Colonic mucosa (tissue), 4 donors: ENCODE data around the gene MEGF6. TPM values are rescaled to one million over a fixed set of nuclear protein-coding genes. Genes with fewer than 3 reads are reported as not detected.

ENCODE experiments used
- DNase-seq: peaks from one replicate; pipeline ENCODE4 v3.0.0-alpha.2; 2020
- H3K27ac ChIP-seq: fragments of 200-600 bp; one replicate; pipeline ENCODE4 v1.8.0; 2021
- H3K27me3 ChIP-seq: fragments of 200-600 bp; one replicate; pipeline ENCODE4 v1.8.0; 2021
- H3K36me3 ChIP-seq: fragments of 200-600 bp; one replicate; pipeline ENCODE4 v1.8.0; 2021
- H3K4me1 ChIP-seq: fragments of 200-600 bp; one replicate; pipeline ENCODE4 v1.8.0; 2021; ENCODE audit warnings: mild to moderate bottlenecking
- H3K4me3 ChIP-seq: fragments of 200-600 bp; one replicate; pipeline ENCODE4 v1.8.0; 2021
- H3K9ac ChIP-seq, 2 donors: one replicate each; pipeline ENCODE4 v1.7.0; 2013; ENCODE audit warnings: control low read depth in 2 of 2, low read depth in 2 of 2, low read length in 2 of 2
- H3K9me3 ChIP-seq: fragments of 200-600 bp; one replicate; pipeline ENCODE4 v1.8.0; 2021
- intact Hi-C: fragments of 100-400 bp; cut with DNase I; formaldehyde crosslinking; loops from one replicate; pipeline ENCODE4 v1.14.1; 2022
- total RNA-seq, 2 donors: library from RNA; stranded (reverse); fragmentation: NEBNext Ultra II Directional in 1 of 2; extraction: Animal tissue kit (Norgen Biotek cat#: 25700) in 1 of 2; gene quantifications; one replicate each; pipeline ENCODE4 v1.2.1, GENCODE V29; 2021
- TF ChIP-seq, protein P1 (sequence below): fragments of 200-600 bp; IDR thresholded peaks from one replicate; pipeline ENCODE4 v1.8.0; 2022; ENCODE audit warnings: antibody characterized with exemption, mild to moderate bottlenecking
- donor health status: healthy.
- donor health status: DM: no; HTN: no; CAD: no.
- donor health status: DM: no; HTN: no; CAD: no.

The MEGF6 gene
- total RNA-seq, 2 donors from 2014 or later: 5.2 to 6.4 TPM

DNA sequence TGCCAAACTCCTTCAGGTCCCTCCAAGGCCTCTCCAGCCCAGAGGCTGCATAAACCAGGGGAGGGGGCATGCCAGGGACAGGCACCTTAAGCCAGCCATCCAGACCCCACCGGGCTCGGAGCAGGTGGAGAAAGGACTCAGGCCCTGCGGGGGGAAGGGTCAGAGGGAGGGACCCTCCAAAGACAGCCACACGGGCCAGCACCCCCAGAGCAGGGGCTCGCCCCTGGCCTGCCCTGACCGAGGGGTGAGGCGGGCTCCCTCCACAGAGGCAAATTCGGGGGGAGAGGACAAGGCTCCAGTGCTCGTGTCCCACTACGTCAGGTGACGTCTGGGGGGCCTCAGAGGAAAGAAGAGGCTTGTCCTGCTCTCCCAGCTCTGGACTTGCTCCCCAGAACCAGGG, 8.2 kb downstream of the MEGF6 start:
- no peak for DNase-seq
- no peaks in the 10 kb centered on the region for H3K27me3 ChIP-seq
- no peaks in the 10 kb centered on the region for H3K9me3 ChIP-seq
- no peak overlapping the region for H3K27ac ChIP-seq
- intact Hi-C loops: no loop called here
- H3K4me1 ChIP-seq: no peaks in the 10 kb centered on the region
- no peak overlapping the region for H3K4me3 ChIP-seq
- H3K9ac ChIP-seq: no peak overlapping the region
- TF ChIP-seq, protein P1, sequence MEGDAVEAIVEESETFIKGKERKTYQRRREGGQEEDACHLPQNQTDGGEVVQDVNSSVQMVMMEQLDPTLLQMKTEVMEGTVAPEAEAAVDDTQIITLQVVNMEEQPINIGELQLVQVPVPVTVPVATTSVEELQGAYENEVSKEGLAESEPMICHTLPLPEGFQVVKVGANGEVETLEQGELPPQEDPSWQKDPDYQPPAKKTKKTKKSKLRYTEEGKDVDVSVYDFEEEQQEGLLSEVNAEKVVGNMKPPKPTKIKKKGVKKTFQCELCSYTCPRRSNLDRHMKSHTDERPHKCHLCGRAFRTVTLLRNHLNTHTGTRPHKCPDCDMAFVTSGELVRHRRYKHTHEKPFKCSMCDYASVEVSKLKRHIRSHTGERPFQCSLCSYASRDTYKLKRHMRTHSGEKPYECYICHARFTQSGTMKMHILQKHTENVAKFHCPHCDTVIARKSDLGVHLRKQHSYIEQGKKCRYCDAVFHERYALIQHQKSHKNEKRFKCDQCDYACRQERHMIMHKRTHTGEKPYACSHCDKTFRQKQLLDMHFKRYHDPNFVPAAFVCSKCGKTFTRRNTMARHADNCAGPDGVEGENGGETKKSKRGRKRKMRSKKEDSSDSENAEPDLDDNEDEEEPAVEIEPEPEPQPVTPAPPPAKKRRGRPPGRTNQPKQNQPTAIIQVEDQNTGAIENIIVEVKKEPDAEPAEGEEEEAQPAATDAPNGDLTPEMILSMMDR: no peak
- no peaks in the 10 kb centered on the region for H3K36me3 ChIP-seq

DNA sequence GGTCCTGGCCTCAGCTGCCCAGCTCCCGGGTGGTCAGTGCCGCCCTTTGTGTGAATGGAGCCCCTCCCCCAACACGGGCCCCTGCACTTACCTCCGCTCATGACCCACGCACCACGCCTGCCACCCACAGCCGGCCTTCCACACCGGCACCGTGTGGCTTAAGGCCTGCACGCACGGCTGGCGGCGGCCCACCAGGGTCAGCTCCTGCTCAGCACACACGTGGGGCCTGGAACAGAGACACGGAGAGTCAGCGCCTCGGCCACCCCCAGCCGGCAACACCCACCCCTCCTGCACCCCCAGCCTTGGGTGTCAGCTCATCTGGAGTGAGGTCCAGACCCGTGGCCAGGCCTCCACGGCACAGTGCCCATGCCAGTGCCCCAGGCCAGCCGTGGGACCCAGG, 8.9 kb downstream of the MEGF6 start:
- H3K4me3 ChIP-seq: no peak overlapping the region
- H3K4me1 ChIP-seq: no peaks in the 10 kb centered on the region
- no peak overlapping the region for H3K27ac ChIP-seq
- no peaks in the 10 kb centered on the region for H3K9me3 ChIP-seq
- no peaks in the 10 kb centered on the region for H3K27me3 ChIP-seq
- DNase-seq: no peak
- H3K9ac ChIP-seq: no peak overlapping the region
- intact Hi-C loops: no loop called here
- no peaks in the 10 kb centered on the region for H3K36me3 ChIP-seq
- TF ChIP-seq, protein P1: no peak

DNA sequence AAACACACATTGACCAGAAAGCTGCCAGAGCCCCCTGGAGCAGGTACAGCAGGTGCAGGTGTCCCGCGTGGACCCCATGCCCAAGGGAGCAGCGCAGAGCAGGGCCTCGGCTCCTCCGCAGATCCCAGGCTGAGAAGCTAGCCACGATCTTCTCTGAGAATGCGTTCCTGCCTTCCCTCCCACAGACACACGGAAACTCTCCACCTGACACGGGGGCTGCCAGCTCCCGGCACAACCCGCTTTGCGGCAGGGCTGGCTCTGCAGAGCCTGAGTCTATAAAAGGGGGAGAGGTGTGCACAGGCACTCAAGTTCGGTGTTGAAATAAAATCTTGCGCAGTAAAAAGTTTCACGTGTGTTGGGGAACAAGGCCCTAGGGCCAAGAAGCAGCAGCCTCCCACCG, 9.6 kb downstream of the MEGF6 start:
- H3K27me3 ChIP-seq: no peaks in the 10 kb centered on the region
- H3K36me3 ChIP-seq: no peaks in the 10 kb centered on the region
- no peak overlapping the region for H3K9ac ChIP-seq
- TF ChIP-seq, protein P1: no peak
- intact Hi-C loops: no loop called here
- DNase-seq: no peak
- H3K27ac ChIP-seq: no peak overlapping the region
- H3K9me3 ChIP-seq: no peaks in the 10 kb centered on the region
- no peaks in the 10 kb centered on the region for H3K4me1 ChIP-seq
- no peak overlapping the region for H3K4me3 ChIP-seq

DNA sequence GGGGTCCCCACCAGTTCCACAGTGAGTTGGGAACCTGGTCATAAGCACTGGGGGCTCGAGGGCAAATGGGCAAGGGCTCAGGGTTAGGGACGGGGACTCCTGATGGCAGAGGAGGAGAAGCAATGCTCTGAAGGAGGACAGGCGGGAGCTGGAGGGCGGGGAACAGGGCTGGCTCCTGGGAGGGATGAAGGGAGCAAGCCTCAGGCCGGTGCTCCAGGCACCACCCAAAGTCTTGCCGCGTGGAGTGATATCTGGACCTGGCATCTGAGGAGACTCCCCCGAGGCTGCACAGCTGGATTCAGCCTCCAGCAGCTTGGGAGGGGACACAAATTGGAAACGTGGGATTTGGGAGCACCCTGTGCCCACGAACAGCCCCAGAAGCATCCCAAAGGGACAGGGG, 11.0 kb downstream of the MEGF6 start:
- DNase-seq: no peak
- Histone ChIP-seq H3K36me3 (no peaks in the 10 kb centered on the region), H3K9me3 (no peaks in the 10 kb centered on the region), H3K9ac (no peak overlapping the region), H3K27ac (no peak overlapping the region), H3K27me3 (no peaks in the 10 kb centered on the region), H3K4me3 (no peak overlapping the region), H3K4me1 (no peaks in the 10 kb centered on the region)
- intact Hi-C loops: no loop called here
- TF ChIP-seq, protein P1: no peak

- DNase-seq: no peak
- Histone ChIP-seq H3K27ac (no peak overlapping the region), H3K4me3 (no peak overlapping the region), H3K4me1 (no peaks in the 10 kb centered on the region), H3K36me3 (no peaks in the 10 kb centered on the region), H3K9ac (no peak overlapping the region), H3K9me3 (no peaks in the 10 kb centered on the region), H3K27me3 (no peaks in the 10 kb centered on the region)
- TF ChIP-seq, protein P1: no peak
- intact Hi-C loops: no loop called here
Measured at GRCh38 chr1:3599816-3600215, 11.5 kb downstream of the MEGF6 start.

DNA sequence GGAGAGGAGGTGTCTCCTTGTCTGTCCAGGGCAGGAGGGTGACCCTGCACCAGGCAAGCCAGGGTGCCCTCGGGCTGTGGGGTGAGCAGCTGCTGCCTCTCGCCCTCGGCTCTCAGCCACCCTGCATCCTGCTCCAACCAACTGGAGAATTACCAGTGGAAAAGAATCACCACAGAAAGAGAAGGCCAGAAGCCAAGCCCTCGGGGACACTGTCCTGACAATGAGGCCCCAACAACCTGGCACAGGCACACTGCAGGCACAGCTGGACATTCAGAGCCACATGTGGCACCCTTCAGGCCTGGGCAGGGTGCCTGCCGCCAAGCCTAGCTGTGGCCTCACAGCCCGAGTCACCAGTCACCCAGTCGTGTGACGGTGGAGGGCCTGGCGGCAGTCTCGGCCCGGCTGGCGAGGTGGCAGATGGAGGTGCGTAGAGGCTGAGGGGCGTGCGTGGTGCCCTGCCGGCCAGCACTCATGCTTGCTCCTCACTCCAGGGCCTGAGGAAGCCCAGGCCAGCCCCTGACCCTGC, 12.0 kb downstream of the MEGF6 start:
- Histone ChIP-seq H3K9ac (no peak overlapping the region), H3K36me3 (no peaks in the 10 kb centered on the region), H3K4me3 (no peak overlapping the region), H3K9me3 (no peaks in the 10 kb centered on the region), H3K4me1 (no peaks in the 10 kb centered on the region), H3K27me3 (no peaks in the 10 kb centered on the region), H3K27ac (no peak overlapping the region)
- no peak for DNase-seq
- intact Hi-C loops: no loop called here
- TF ChIP-seq, protein P1: no peak
